Ishikawa (cell line): ENCODE data around the gene PPP1R3F.

Experiments used
- CEBPB ChIP-seq: IDR thresholded peaks from 2 replicates; pipeline ENCODE4 v1.6.1; 2012
- CREB1 ChIP-seq: IDR thresholded peaks from 2 replicates; pipeline ENCODE4 v1.6.1; 2012; ENCODE audit warnings: low read depth
- EGR1 ChIP-seq: IDR thresholded peaks from 2 replicates; pipeline ENCODE4 v1.6.1; 2012
- EP300 ChIP-seq: IDR thresholded peaks from 2 replicates; pipeline ENCODE4 v1.6.1; 2012; ENCODE audit warnings: borderline replicate concordance
- FOXM1 ChIP-seq: IDR thresholded peaks from 2 replicates; pipeline ENCODE4 v1.6.1; 2012; ENCODE audit warnings: low read depth, borderline replicate concordance
- NFIC ChIP-seq: IDR thresholded peaks from 2 replicates; pipeline ENCODE4 v1.6.1; 2012
- RAD21 ChIP-seq: IDR thresholded peaks from 2 replicates; pipeline ENCODE4 v1.6.1; 2012; ENCODE audit warnings: low read depth
- REST ChIP-seq: IDR thresholded peaks from 2 replicates; pipeline ENCODE4 v1.6.1; 2012; ENCODE audit warnings: low read depth, mild to moderate bottlenecking
- TAF1 ChIP-seq: IDR thresholded peaks from 2 replicates; pipeline ENCODE4 v1.6.1; 2012; ENCODE audit warnings: low read depth, mild to moderate bottlenecking
- TCF12 ChIP-seq: IDR thresholded peaks from 2 replicates; pipeline ENCODE4 v1.6.1; 2012; ENCODE audit warnings: low read depth
- TEAD4 ChIP-seq: IDR thresholded peaks from 2 replicates; pipeline ENCODE4 v1.6.1; 2012
- USF1 ChIP-seq: IDR thresholded peaks from 2 replicates; pipeline ENCODE4 v1.6.1; 2012
- YY1 ChIP-seq: IDR thresholded peaks from 2 replicates; pipeline ENCODE4 v1.6.1; 2012; ENCODE audit warnings: low read depth
- ZBTB7A ChIP-seq: IDR thresholded peaks from 2 replicates; pipeline ENCODE4 v1.6.1; 2012; ENCODE audit warnings: low read depth
- TF ChIP-seq, protein P1 (sequence below): IDR thresholded peaks from 2 replicates; pipeline ENCODE4 v1.6.1; 2012

The PPP1R3F gene

GRCh38 chrX:49277535-49277830 is 7.9 kb downstream of the PPP1R3F start:
- TF ChIP-seq CREB1 (no peak), ZBTB7A (no peak), RAD21 (no peak), FOXM1 (no peak), TEAD4 (no peak), USF1 (no peak), EP300 (no peak), TAF1 (no peak), REST (no peak), TCF12 (no peak)

DNA sequence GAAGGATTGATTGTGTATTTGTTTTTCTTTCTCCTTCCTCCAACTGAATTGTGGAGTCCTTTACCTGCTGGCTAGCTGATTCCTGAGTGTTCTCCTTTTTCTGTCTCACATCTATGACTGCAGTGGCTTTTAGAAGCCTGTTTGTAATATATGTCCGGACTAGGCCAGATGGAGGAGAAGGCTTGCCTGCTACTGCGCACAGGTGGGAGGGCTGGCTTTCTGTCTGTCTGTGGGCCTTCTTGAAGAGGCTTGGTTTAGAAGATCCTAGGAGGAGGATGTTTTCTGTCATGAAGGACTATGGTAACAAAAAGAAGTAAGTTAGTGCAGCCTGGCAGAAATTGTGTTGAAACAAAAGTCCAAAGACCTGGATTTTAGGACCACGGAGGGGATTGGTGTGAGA is 8.5 kb downstream of the PPP1R3F start:
- TF ChIP-seq FOXM1 (no peak), USF1 (no peak), CREB1 (no peak), CEBPB (no peak), YY1 (no peak), TCF12 (no peak), EGR1 (no peak)

DNA sequence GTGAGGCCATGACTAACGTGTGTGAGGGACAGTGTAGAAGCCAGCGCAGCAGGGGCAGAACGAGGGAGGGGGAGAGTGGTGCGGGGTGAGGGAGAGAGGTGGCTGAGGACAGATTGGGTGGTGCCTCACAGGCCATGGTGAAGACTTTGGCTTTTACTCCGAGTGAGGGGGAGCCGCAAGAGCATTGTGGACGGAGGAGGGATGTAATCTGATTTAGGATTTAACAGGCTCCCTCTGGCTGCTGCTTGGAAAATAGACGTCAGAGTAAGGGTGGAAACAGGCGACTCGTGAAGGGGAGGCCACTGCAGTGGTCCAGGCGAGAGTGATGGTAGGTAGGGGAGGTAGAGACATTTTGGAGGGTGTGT is 13.0 kb downstream of the PPP1R3F start:
- no peak for TF ChIP-seq CREB1
- TF ChIP-seq TCF12, result no peak
- TF ChIP-seq EP300, result no peak
- no peak for TF ChIP-seq NFIC
- TF ChIP-seq EGR1, result no peak
- no peak for TF ChIP-seq YY1

DNA sequence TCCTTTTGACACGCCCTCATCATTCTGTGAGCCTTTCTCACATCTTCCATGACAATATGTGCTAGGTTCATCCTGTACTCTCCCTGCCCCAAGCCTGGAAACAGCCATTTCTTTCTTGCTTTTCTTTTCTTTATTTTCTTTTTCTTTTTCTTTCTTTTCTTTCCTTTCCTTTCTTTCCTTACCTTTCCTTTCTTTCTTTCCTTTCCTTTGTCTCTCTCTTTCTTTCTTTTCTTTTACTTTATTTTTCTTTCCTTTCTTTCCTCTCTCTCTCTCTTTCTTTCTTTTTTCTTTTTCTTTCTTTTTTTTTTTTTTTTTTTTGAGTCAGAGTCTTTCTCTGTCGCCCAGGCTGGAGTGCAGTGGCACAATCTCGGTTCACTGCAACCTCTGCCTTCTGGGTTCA is 14.6 kb downstream of the PPP1R3F start:
- no peak for TF ChIP-seq TCF12
- no peak for TF ChIP-seq ZBTB7A
- no peak for TF ChIP-seq EP300
- no peak for TF ChIP-seq REST
- TF ChIP-seq TAF1, result no peak
- no peak for TF ChIP-seq YY1
- no peak for TF ChIP-seq NFIC
- TF ChIP-seq RAD21, result no peak
- no peak for TF ChIP-seq FOXM1
- TF ChIP-seq USF1, result no peak
- TF ChIP-seq CREB1, result no peak
- TF ChIP-seq, protein P1, sequence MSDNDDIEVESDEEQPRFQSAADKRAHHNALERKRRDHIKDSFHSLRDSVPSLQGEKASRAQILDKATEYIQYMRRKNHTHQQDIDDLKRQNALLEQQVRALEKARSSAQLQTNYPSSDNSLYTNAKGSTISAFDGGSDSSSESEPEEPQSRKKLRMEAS, result no peak

- TF ChIP-seq REST, result no peak
- no peak for TF ChIP-seq CREB1
- TF ChIP-seq TEAD4, result no peak
- no peak for TF ChIP-seq NFIC
- no peak for TF ChIP-seq ZBTB7A
- TF ChIP-seq EP300, result no peak
- TF ChIP-seq TCF12, result no peak
- no peak for TF ChIP-seq TAF1
Observed at GRCh38 chrX:49286136-49286535, 16.5 kb downstream of the PPP1R3F start.
